ENCODE results near the gene AK2.
"Not testable (repeated sequence)": the region's sequence is repeated elsewhere in the genome, so short reads cannot be mapped to it uniquely, and the experiment has no call there.

AK2 gene

DNA sequence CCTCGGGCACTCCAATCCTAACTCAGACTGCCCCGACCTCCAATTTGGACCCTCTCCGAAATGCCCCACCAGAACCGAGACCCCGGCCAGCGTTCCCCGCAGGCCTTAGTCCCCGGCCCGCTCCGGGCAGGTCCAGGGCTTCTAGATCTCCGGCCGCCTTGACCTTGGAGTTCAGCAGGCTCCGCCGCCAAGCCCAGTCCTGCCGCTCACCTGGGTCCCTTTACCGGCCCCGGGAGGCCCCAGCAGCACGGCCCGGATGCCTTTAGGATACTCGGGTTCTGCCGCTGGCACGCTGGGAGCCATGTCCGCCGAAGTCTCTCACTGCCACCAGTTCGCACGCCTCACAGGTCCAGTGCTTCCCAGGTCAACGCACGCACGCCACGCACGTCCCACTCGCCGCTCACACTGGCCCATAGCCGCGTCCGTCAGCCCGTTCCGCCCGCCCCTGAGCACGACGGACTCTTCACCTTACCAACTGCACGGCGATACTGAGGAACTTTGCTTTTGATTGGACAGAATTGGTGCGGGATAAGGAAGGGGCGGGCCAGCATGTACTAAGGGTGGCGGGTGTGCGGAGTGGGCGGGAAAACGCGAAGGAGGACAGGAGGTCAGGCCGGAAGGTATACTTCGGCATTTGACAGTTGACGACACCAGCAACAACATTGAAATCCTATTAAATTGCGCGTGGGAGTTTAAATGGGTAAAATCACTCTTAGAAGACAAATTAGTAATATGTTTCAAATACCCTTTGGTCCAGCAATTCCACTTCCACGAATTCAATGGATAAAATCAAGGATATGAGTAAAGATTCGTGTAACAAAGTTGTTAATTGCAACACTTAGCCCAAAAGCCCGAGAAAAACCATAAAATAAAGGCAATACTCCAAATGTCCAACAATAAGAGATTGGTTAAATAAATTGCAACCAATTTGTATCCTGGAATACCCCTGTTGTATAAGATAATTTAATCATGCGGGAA is at the start of gene AK2:
AK2 (minus strand) TSS at position 358 of the 978 bp plus-strand sequence; CDS start at position 303, 55 bp downstream.
- peak; percentile 99 for DNase-seq

GRCh38 chr1:33086384-33086850 is 49.7 kb upstream of the AK2 start:
- peak; percentile 68 for DNase-seq

DNA sequence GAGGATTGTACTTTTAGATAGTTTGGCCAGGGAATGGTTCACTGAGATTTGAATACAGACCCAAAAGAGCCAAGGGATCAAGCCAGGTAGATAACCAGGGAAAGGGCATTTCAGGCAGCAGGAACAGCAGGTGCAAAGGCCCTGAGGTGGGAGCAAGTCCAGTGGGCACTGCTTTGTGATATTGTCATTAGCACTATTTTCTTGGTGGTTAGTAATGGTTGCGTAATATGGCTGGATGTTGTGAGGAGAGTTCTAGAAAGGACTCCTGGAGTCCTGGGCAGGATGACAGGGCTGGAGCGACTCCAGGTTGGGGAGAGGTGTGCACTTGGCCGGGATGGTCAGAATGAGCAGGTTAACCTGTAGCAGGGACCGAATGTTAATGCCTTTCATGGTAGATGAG is 48.6 kb upstream of the AK2 start:
- no peak for DNase-seq

- DNase-seq, result no peak
These were observed 46.0 kb upstream of the AK2 start for GRCh38 chr1:33082575-33083108.

DNA sequence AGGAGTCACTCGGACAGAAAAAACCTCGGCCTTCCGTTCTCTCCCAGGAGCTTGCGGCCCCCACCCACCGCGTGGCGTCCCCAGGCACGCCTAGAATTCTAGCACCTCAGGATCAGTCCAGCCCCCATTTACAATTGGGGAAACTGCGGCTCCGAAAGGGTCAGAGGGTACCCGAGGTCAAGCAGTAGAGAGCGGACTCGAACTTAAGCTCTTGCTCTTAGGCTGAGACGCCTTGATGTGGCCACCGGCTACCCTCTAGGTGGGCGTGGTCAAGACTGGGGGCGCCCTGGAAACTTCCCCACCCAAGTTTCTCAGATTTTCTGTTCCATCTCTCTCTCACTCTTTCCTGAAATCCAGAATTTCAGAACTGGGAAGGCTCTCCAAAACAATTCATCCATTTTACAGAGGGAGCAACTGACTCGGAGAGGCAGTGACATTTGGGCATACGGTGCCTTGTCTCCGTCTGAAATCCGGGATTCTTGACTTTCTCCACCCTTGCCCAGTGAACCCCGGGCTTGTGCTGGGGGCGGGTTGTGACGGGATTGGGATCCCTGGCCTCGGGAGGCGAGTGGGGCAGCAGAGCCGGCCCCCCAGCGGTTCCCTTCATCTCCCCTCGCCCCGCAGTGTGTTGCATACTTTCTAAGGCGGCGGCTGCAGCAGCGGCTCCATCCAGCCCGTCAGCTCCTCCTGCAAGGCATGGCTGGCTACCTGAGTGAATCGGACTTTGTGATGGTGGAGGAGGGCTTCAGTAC is 45.0 kb upstream of the AK2 start:
- DNase-seq, result no peak

DNA sequence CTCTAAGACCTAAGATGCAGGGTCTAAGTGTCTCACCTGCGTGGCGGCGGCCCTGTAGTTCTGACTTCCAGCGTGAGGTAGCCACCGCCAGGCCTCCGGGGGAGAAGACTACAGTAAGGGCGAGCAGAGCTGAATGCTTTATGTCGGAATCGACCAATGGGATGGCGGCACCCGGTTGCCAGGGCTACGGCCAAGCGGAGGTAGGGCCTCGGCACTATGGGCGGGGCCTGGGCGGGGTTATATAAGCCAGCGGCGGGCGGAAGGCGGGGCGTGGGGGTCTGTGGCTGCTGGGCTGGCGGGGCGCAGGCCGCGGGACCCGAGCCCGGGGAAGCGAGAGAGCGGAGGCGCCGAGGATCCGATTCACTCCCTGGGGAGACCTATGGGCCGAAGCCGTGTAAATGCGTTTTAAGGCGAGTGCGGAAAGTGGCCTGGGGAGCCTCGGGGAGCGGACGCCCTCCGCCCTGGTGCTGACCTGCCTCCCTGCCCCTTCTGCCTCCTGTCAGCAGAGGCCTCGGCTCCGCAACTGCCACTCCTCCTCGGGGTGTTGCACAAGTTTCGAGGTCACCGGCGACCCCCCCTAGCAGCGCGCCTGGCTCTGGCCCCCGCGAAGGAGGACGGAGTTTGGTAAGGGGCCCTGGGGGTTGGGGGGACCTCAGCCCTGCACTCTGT is 44.3 kb upstream of the AK2 start, which contains the start of gene AZIN2:
AZIN2 (plus strand) TSS at position 269 of the 669 bp plus-strand sequence. CDS start 1,097 bp downstream, outside the sequence.
- DNase-seq, result peak; percentile 90

DNA sequence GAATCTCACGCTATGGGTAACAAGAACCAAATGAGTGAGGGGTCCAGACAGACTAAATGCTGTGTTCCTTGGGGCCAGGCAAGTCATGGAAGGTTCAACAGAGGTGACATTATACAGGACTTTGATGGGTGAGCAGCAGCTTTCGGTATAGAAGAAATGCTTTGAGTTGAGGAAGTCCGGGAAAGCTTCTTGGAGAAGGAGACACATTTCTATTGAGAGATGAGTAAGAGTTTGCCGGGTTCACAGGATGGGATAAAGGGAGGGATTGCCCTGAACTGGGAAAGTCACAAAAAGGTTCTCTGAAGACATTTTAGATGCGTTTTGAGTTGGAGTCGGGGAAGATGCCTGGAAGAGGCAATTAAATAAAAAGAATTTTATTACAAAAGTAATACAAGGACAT is 43.7 kb upstream of the AK2 start:
- no peak for DNase-seq

DNA sequence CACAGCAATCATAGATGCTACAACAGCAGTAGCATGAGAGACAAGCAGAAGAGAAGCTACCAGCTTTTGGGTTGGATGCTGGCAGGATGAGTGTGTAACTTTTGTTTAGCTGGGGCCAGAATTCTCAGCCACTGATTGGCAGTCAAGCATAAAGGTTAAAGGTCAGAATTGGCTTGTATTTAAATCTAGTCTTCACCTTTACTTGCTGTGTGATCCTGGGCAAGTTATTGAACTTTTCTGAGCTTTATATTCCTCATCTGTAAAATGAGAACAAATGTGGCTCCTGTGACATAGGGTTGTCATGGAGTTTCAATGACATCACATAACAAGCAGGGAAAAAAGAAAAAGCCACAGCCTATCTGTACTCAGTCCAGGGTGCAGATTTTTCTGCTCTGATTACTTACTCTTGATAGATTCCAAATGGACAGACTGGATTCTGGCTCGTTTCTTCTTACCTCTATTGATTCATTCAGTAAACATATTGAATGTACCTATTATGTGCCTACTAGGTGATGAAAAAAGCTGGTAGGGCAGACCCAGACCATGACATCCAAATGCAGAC is 41.4 kb upstream of the AK2 start:
- DNase-seq, result no peak

- DNase-seq, result no peak
These were observed 37.7 kb upstream of the AK2 start for GRCh38 chr1:33074193-33074945.

DNA sequence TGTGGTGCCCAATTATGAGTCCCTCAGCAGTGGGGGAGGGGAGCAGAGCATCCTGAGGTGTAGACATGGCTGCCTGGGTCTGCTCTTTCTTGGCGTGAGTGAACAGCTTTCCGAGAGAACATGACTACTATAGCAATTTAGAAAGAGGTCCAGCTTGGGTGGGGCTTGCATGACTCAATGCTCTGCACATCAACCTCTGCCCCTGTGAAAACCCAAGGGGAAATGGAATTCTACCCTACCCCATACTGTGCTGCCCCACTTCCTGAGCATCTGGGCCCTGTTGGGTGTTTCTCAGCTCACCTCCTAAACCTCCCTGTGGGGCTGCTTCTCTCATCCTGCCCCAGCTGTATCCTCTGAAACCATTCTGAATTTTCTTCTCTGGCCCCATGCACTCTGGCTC is 36.0 kb upstream of the AK2 start:
- DNase-seq, result no peak

- DNase-seq, result no peak
These were observed 33.9 kb upstream of the AK2 start for GRCh38 chr1:33070628-33071027.

DNA sequence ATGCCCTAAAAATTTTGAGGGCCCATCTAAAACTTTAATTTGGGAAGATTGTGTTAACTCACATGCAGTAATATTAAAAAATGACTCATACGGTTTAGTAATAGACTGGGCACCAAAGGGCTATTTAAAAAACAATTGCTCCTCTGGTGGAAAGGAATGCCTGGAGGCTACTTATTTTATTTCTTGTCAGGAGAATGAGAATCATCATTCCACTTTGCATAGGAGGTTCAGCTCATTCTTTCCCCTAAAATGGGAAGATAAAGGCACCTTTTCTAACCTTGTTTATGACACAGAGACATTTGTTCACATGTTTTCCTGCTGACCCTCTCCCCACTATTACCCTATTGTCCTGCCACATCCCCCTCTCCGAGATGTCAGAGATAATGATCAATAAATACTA is 31.4 kb upstream of the AK2 start:
- not testable (repeated sequence) for DNase-seq

DNA sequence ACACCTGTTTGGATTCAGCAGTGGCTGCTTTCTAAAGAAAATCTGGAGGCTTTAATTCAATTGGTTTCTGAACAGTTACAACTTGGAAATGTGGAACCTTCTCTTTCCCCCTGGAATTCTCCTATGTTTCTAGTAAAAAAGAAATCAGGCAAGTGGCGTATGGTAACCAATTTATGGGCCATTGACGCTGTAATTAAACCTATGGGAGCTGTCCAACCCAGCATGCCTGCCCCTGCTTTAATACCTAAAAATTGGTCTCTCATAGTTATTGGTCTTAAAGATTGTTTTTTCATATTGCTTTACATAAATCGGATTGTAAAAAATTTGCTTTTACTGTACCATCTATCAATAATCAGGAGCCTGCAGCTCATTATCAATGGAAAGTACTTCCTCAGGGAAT is 29.8 kb upstream of the AK2 start:
- DNase-seq, result not testable (repeated sequence)

DNA sequence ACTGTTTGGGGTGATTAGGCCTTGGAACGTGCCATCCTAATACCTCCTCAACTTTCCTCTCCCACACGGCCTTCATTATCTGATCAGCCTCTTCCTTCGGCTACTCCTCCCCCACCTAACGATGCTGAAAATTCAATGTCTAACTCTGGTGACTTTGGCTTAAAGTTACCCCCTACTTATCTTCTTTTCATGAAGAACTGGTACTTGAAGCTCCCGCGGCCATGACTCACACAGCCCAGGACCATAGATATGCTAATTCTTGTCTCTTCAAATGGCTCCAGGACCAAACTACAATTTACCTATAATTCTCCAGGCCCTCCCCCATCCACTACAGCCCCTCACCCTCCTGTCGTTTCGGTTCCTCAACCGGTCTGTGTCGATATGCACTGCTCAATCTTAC is 28.6 kb upstream of the AK2 start:
- DNase-seq, result no peak

GRCh38 chr1:33064284-33064683 is 27.6 kb upstream of the AK2 start:
- not testable (repeated sequence) for DNase-seq

GRCh38 chr1:33061834-33062233 is 25.2 kb upstream of the AK2 start:
- no peak for DNase-seq

GRCh38 chr1:33060579-33061083 is 23.9 kb upstream of the AK2 start:
- no peak for DNase-seq

DNA sequence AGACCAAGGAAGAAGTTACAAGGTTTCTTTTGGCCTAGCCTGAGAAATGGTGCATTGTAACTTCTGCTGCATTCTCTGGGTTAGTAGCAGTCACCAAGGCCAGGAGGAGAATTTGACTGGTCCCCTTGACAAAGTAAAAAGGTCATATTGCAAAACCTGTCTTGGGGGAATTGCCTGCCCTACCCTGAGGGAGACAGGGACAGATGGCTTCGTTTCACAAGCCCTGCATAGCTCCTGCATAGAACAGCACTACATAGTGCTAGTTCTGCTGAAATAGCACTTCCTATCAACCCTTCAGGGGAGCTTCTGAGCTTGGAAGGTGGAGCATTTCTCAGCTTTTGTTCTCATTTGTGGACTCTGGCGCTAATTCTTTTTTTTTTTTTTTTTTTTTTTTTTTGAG is 20.4 kb upstream of the AK2 start:
- no peak for DNase-seq

- no peak for DNase-seq
These were observed 19.7 kb upstream of the AK2 start for GRCh38 chr1:33056426-33056825.

DNA sequence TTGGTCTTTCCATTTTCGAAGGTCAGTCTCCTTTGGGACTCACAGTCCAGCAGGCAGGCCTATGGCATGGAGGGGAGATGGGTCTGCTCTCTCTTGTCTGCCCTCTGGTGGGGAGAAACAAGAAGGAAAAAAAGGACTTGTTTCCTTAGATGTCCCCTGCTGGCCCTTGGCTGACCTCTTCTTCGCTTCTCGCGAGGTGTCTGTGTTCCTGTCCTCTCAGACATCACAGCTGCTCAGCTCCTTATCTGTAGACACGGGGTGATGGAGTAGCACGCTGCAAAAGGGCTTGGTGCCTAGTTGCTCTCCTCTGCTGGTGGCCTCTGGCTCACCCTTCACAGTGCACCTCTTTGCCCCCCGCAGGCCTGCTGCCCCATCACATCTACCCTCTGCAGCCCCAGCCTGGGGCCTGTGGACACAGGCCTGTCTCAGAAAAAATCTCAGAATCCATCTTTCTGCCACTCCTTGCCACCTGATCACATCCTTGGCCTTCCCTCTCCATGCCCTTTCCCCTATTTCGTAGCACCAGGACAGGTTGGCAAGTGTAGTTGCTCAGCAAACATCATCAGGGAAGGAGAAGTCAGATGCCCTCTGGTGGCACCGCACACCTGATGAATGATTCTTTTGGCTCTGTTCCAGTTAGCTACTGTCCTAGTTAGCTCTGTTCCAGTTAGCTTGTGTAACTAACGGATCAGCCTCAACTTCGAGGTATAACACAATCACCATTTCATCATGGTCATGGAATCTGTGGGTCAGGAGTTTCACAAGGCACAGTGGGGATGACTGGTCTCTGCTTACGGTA is 18.7 kb upstream of the AK2 start:
- no peak for DNase-seq
